RWPE1 (cell line): ENCODE data around the gene SPTBN1.
"Not testable (repeated sequence)": the region's sequence is repeated elsewhere in the genome, so short reads cannot be mapped to it uniquely, and the experiment has no call there.

ENCODE experiments used
- CTCF ChIA-PET: fragments of 350-600 bp; sonication (Branson Sonifier 250); formaldehyde crosslinking; extraction: SDS; loops from one replicate; lab custom pipeline; 2021; lab: Yijun Ruan, JAX
- POLR2A ChIA-PET: fragments of 400-600 bp; formaldehyde crosslinking; extraction: SDS; loops from one replicate; lab custom pipeline; 2020; ENCODE audit warnings: antibody characterized with exemption; ENCODE audit not compliant: low non-redundant PET; lab: Yijun Ruan, JAX
- DNase-seq: peaks from one replicate; pipeline ENCODE4 v3.0.0; 2012; ENCODE audit warnings: low spot score
- H3K27ac ChIP-seq: fragments of 450-650 bp; 2 replicates; pipeline ENCODE4 v1.5.1; 2017
- CTCF ChIP-seq: fragments of 450-650 bp; conservative IDR thresholded peaks from 2 replicates; pipeline ENCODE4 v1.5.1; 2017; ENCODE audit warnings: low read depth, mild to moderate bottlenecking

Gene SPTBN1

GRCh38 chr2:54514822-54515569 lies 58.9 kb downstream of the SPTBN1 start:
- no peak for DNase-seq
- ChIA-PET POLR2A (no interaction called here), CTCF (no interaction called here)
- no peak overlapping the region for H3K27ac ChIP-seq
- TF ChIP-seq CTCF = no peak

- DNase-seq = no peak
- ChIA-PET CTCF (interaction anchor here (0.6 to 0.7 kb wide), 2 partner anchors 305 to 577 kb away, joined by 4 read pairs; no protein-coding TSS in a partner anchor), POLR2A (no interaction called here)
- H3K27ac ChIP-seq = no peak overlapping the region
- TF ChIP-seq CTCF = no peak
Observed at GRCh38 chr2:54516842-54517241, 60.7 kb downstream of the SPTBN1 start.

- DNase-seq, POLR2A ChIA-PET, CTCF ChIA-PET: not testable (repeated sequence)
- peak overlapping the region; percentile 42; the same call in 1 of the 2 replicates for H3K27ac ChIP-seq
Observed at GRCh38 chr2:54518016-54518415, 61.9 kb downstream of the SPTBN1 start.

GRCh38 chr2:54518430-54518829 lies 62.3 kb downstream of the SPTBN1 start:
- no peak for TF ChIP-seq CTCF
- no peak for DNase-seq
- ChIA-PET POLR2A (no interaction called here), CTCF (no interaction called here)
- H3K27ac ChIP-seq = no peak overlapping the region

GRCh38 chr2:54519841-54520459 lies 63.8 kb downstream of the SPTBN1 start:
- POLR2A ChIA-PET = no interaction called here
- H3K27ac ChIP-seq = no peak overlapping the region
- CTCF ChIA-PET = interaction anchor here (1.0 kb wide), 1 partner anchor 184 kb away, joined by 3 read pairs; no protein-coding TSS in a partner anchor
- no peak for TF ChIP-seq CTCF
- no peak for DNase-seq

- TF ChIP-seq CTCF = no peak
- no peak overlapping the region for H3K27ac ChIP-seq
- peak; percentile 24 for DNase-seq
- POLR2A ChIA-PET = no interaction called here
- CTCF ChIA-PET = interaction anchor here (0.6 to 1.0 kb wide), 3 partner anchors 138 to 598 kb away, joined by 3 read pairs; no protein-coding TSS in a partner anchor
Observed at GRCh38 chr2:54520687-54521086, 64.6 kb downstream of the SPTBN1 start.
